ENCODE measurements around the gene HERPUD1. TPM values are rescaled to one million over a fixed set of nuclear protein-coding genes. Genes with fewer than 3 reads are reported as not detected.

HERPUD1 gene
- total and polyA plus RNA-seq, 2 of the 13 experiments (the other 11 are each of a cell fraction or from before 2014, with no cell fraction given) = 96.2 to 323 TPM

GRCh38 chr16:56947604-56947995 lies 15.7 kb downstream of the HERPUD1 start:
- no peak for DNase-seq (ENCODE audit: low spot score)
- no TSS peak for BruUV-seq (replicated peaks)
- Histone ChIP-seq H3K27ac (ENCODE audit: extremely low read length, insufficient read depth, low read length) (no peak overlapping the region), H3K27me3 (ENCODE audit: control insufficient read depth in 1 of 2, insufficient read depth in 2 of 2, low read length in 2 of 2) (no peaks in the 10 kb centered on the region), H3K4me3 (replicated peaks in 1 of 3; ENCODE audit: insufficient read depth in 1 of 3, low read depth in 2 of 3, low read length in 3 of 3) (no peak overlapping the region), H2AFZ (ENCODE audit: low read length) (no peak overlapping the region), H3K36me3 (replicated peaks in 1 of 2; ENCODE audit: control insufficient read depth in 1 of 2, insufficient read depth in 2 of 2, low read length in 2 of 2) (peaks cover 9 to 26% of the 10 kb centered on the region in 2 experiments), H3K79me2 (ENCODE audit: insufficient read depth, low read length) (no peaks in the 10 kb centered on the region), H3K9ac (ENCODE audit: insufficient read depth, low read depth, low read length) (no peak overlapping the region), H3K4me1 (ENCODE audit: insufficient read depth, low read length) (peaks cover 67% of the 10 kb centered on the region), H3K4me2 (ENCODE audit: low read depth, low read length) (no peak overlapping the region), H3K9me3 (ENCODE audit: low read length) (no peaks in the 10 kb centered on the region), H4K20me1 (ENCODE audit: insufficient read depth, low read length) (peaks cover 17% of the 10 kb centered on the region; the same call in 1 of the 2 replicates)
- POLR2A ChIA-PET = interaction anchor here (0.8 to 5.2 kb wide), 8 partner anchors 9 to 91 kb away, joined by 3 to 39 read pairs (median 5); partner anchors contain the start of gene HERPUD1
- no peak for ATAC-seq
- CTCF ChIA-PET (ENCODE audit: low intra/inter-chr PET ratio, low total read pairs) = no interaction called here
- TF ChIP-seq POLR2A (IDR thresholded peaks at IDR 0.05; ENCODE audit: insufficient read depth in 1 of 2, low read depth in 2 of 2, low read length in 2 of 2) = peak in 1 of 2 experiments; percentile 7; a peak in 2 of 4 replicates
- no peak for TF ChIP-seq ZNF362 (CRISPR knock-in tag; IDR thresholded peaks at IDR 0.05; ENCODE audit: borderline replicate concordance)
- WGBS (ENCODE audit: low lambda C conversion rate) = 62% methylated on average over 2 of the region's 2 CpGs
- no peak for FAIRE-seq
- intact Hi-C loops (cut with micrococcal nuclease; ENCODE audit: unreplicated experiment) (no loop called here), in situ Hi-C loops (cut with HindIII; ENCODE audit: extremely low pct_ligation_motif_present, low pct_unique_long_range_greater_than_20kb) (no loop called here)

GRCh38 chr16:56948234-56948633 lies 16.3 kb downstream of the HERPUD1 start:
- WGBS (ENCODE audit: low lambda C conversion rate) = 91% methylated on average over 6 of the region's 6 CpGs
- ChIA-PET POLR2A (interaction anchor here (1.3 to 5.2 kb wide), 4 partner anchors 13 to 35 kb away, joined by 4 to 39 read pairs (median 12); partner anchors contain the start of gene HERPUD1), CTCF (ENCODE audit: low intra/inter-chr PET ratio, low total read pairs) (no interaction called here)
- H3K4me1 ChIP-seq (ENCODE audit: insufficient read depth, low read length) = peaks cover 71% of the 10 kb centered on the region
- intact Hi-C loops (cut with micrococcal nuclease; ENCODE audit: unreplicated experiment) = no loop called here
- no peak overlapping the region for H3K4me2 ChIP-seq (ENCODE audit: low read depth, low read length)
- TF ChIP-seq ZNF101 (CRISPR knock-in tag; IDR thresholded peaks at IDR 0.05; ENCODE audit: borderline replicate concordance, low read depth) (no peak), GTF3A (CRISPR knock-in tag; conservative IDR thresholded peaks at IDR 0.05) (no peak), RCOR2 (CRISPR knock-in tag; IDR thresholded peaks at IDR 0.05) (no peak), JARID2 (CRISPR knock-in tag; IDR thresholded peaks at IDR 0.05; ENCODE audit: insufficient replicate concordance) (no peak), MATR3 (CRISPR knock-in tag; IDR thresholded peaks at IDR 0.05) (no peak), SMARCE1 (IDR thresholded peaks at IDR 0.05; ENCODE audit: borderline replicate concordance) (no peak), ZNF576 (CRISPR knock-in tag; IDR thresholded peaks at IDR 0.05) (no peak)
- no TSS peak for BruUV-seq (replicated peaks)
- peaks cover 6 to 20% of the 10 kb centered on the region in 2 experiments for H3K36me3 ChIP-seq (replicated peaks in 1 of 2; ENCODE audit: control insufficient read depth in 1 of 2, insufficient read depth in 2 of 2, low read length in 2 of 2)
- no peak for FAIRE-seq
- no peaks in the 10 kb centered on the region for H3K79me2 ChIP-seq (ENCODE audit: insufficient read depth, low read length)
- H3K27ac ChIP-seq (ENCODE audit: extremely low read length, insufficient read depth, low read length) = no peak overlapping the region
- no peak for DNase-seq (ENCODE audit: low spot score)
- H3K4me3 ChIP-seq (replicated peaks in 1 of 3; ENCODE audit: insufficient read depth in 1 of 3, low read depth in 2 of 3, low read length in 3 of 3) = no peak overlapping the region
- H4K20me1 ChIP-seq (ENCODE audit: insufficient read depth, low read length) = peaks cover 11% of the 10 kb centered on the region; the same call in 1 of the 2 replicates
- H3K9ac ChIP-seq (ENCODE audit: insufficient read depth, low read depth, low read length) = no peak overlapping the region
- no peak for ATAC-seq
- in situ Hi-C loops (cut with HindIII; ENCODE audit: extremely low pct_ligation_motif_present, low pct_unique_long_range_greater_than_20kb) = no loop called here
- H3K9me3 ChIP-seq (ENCODE audit: low read length) = no peaks in the 10 kb centered on the region
- no peak overlapping the region for H2AFZ ChIP-seq (ENCODE audit: low read length)
- H3K27me3 ChIP-seq (ENCODE audit: control insufficient read depth in 1 of 2, insufficient read depth in 2 of 2, low read length in 2 of 2) = no peaks in the 10 kb centered on the region
